Measurements from ENCODE around the gene MORC2.

Gene MORC2

GRCh38 chr22:30978304-30978962 lies 9.9 kb upstream of the MORC2 start:
- no peak for TF ChIP-seq CTCF (IDR thresholded peaks at IDR 0.05; ENCODE audit: low read depth, low read length, missing control alignments)
- no peak overlapping the region for H3K4me3 ChIP-seq (replicated peaks; ENCODE audit: low read depth, low read length)
- no peak for DNase-seq (ENCODE audit: extremely low read depth, low read depth)

- no peak for TF ChIP-seq CTCF (IDR thresholded peaks at IDR 0.05; ENCODE audit: low read depth, low read length, missing control alignments)
- DNase-seq (ENCODE audit: extremely low read depth, low read depth) = no peak
- H3K4me3 ChIP-seq (replicated peaks; ENCODE audit: low read depth, low read length) = peak overlapping the region; percentile 62
Measured at GRCh38 chr22:30970356-30970746, 1.8 kb upstream of the MORC2 start.

GRCh38 chr22:30969532-30970355 lies 1.2 kb upstream of the MORC2 start:
- no peak for DNase-seq (ENCODE audit: extremely low read depth, low read depth)
- H3K4me3 ChIP-seq (replicated peaks; ENCODE audit: low read depth, low read length) = peak overlapping the region; percentile 62
- TF ChIP-seq CTCF (IDR thresholded peaks at IDR 0.05; ENCODE audit: low read depth, low read length, missing control alignments) = no peak

- H3K4me3 ChIP-seq (replicated peaks; ENCODE audit: low read depth, low read length) = peak within 1 kb of the TSS; percentile 62
- DNase-seq (ENCODE audit: extremely low read depth, low read depth) = peak; percentile 87
- TF ChIP-seq CTCF (IDR thresholded peaks at IDR 0.05; ENCODE audit: low read depth, low read length, missing control alignments) = no peak
Measured at GRCh38 chr22:30968924-30969531, 454 bp upstream of the MORC2 start, which contains the start of gene TUG1. Gene TUG1 (plus strand): TSS chr22:30969265.

- H3K4me3 ChIP-seq (replicated peaks; ENCODE audit: low read depth, low read length) = no peak overlapping the region
- TF ChIP-seq CTCF (IDR thresholded peaks at IDR 0.05; ENCODE audit: low read depth, low read length, missing control alignments) = no peak
- DNase-seq (ENCODE audit: extremely low read depth, low read depth) = no peak
Measured at GRCh38 chr22:30964858-30965257, 3.7 kb downstream of the MORC2 start.

- TF ChIP-seq CTCF (IDR thresholded peaks at IDR 0.05; ENCODE audit: low read depth, low read length, missing control alignments) = no peak
- no peak for DNase-seq (ENCODE audit: extremely low read depth, low read depth)
- H3K4me3 ChIP-seq (replicated peaks; ENCODE audit: low read depth, low read length) = no peak overlapping the region
Measured at GRCh38 chr22:30955153-30955552, 13.4 kb downstream of the MORC2 start.
